Measurements from ENCODE around the gene RILP. TPM values are rescaled to one million over a fixed set of nuclear protein-coding genes. Genes with fewer than 3 reads are reported as not detected.

The RILP gene
- total and polyA plus RNA-seq, 2 of the 4 experiments (the other 2 are of a cell fraction) = 3.9 to 6.0 TPM

- H3K27me3 ChIP-seq (ENCODE audit: control insufficient read depth, insufficient read depth, low read length) = no peaks in the 10 kb centered on the region
These were observed 43.9 kb downstream of the RILP start for GRCh38 chr17:1605681-1606351.

More at GRCh38 chr17:1605681-1606351, 43.9 kb downstream of the RILP start:
- Histone ChIP-seq H3K36me3 (ENCODE audit: control insufficient read depth, insufficient read depth, low read length) (no peaks in the 10 kb centered on the region), H2AK9ac (replicated peaks; ENCODE audit: low read depth, low read length, poor library complexity) (no peak overlapping the region), H2AFZ (replicated peaks; ENCODE audit: low read length, poor library complexity) (no peak overlapping the region), H2AK5ac (ENCODE audit: low read depth, low read length) (no peak overlapping the region), H3K79me1 (ENCODE audit: low read depth in 1 of 2, low read length in 2 of 2) (no peaks in the 10 kb centered on the region), H2BK120ac (ENCODE audit: low read depth, low read length) (no peak overlapping the region), H3K9me1 (ENCODE audit: insufficient read depth, low read length) (no peaks in the 10 kb centered on the region; the same call in 1 of the 2 replicates), H4K8ac (ENCODE audit: low read depth in 2 of 2, low read length in 2 of 2) (no peak overlapping the region), H4K20me1 (ENCODE audit: insufficient read depth, low read length) (no peaks in the 10 kb centered on the region; the same call in 1 of the 2 replicates), H2BK5ac (ENCODE audit: low read depth, low read length, poor library complexity, severe bottlenecking) (no peak overlapping the region), H4K91ac (ENCODE audit: insufficient read depth, low read depth, low read length) (no peak overlapping the region), H2BK15ac (ENCODE audit: low read depth, low read length) (no peak overlapping the region), H3K9ac (ENCODE audit: low read depth, low read length) (no peak overlapping the region), H3K4me1 (ENCODE audit: control insufficient read depth, insufficient read depth, low read length) (peaks cover 6% of the 10 kb centered on the region; the same call in 1 of the 2 replicates), H3K4me2 (ENCODE audit: low read depth, low read length) (no peak overlapping the region), H3K23ac (ENCODE audit: low read depth, low read length) (no peak overlapping the region), H3K56ac (ENCODE audit: extremely low read depth, insufficient read depth, low read length) (no peak overlapping the region), H3K9me3 (ENCODE audit: control insufficient read depth, insufficient read depth, low read length) (peaks cover 8% of the 10 kb centered on the region; the same call in 1 of the 2 replicates), H3K14ac (replicated peaks; ENCODE audit: low read depth, low read length) (no peak overlapping the region), H3K4me3 (ENCODE audit: insufficient read depth, low read depth, low read length) (no peak overlapping the region), H3K18ac (ENCODE audit: low read depth, low read length) (no peak overlapping the region), H3K27ac (ENCODE audit: insufficient read depth, low read length) (no peak overlapping the region), H2BK20ac (ENCODE audit: low read depth, low read length) (no peak overlapping the region), H4K5ac (ENCODE audit: low read depth, low read length) (no peak overlapping the region), H3K4ac (ENCODE audit: low read depth, low read length) (no peak overlapping the region)
- DNase-seq (no peak), ATAC-seq (ENCODE audit: low read depth) (no peak)
- no TSS peak for BruUV-seq (replicated peaks)
- intact Hi-C loops (cut with micrococcal nuclease) (no loop called here), dilution Hi-C loops (cut with HindIII; ENCODE audit: low sequenced_read_pairs, unreplicated experiment) (no loop called here), in situ Hi-C loops (cut with MboI; ENCODE audit: low sequenced_read_pairs) (no loop called here)
- ChIA-PET CTCF (no interaction called here), POLR2A (ENCODE audit: unreplicated experiment) (no interaction called here)
- 81% methylated on average over 5 of the region's 19 CpGs; no CpG with 5 or more reads in 1 of the 2 experiments for WGBS, 2 experiments (ENCODE audit: extremely low coverage in 2 of 2, insufficient read length in 1 of 2)
- TF ChIP-seq NFE2L2 (IDR thresholded peaks at IDR 0.05; ENCODE audit: low read depth, low read length) = no peak
- TF ChIP-seq USF2 (IDR thresholded peaks at IDR 0.05; ENCODE audit: low read depth, low read length) = no peak
- no peak for TF ChIP-seq ELK1 (IDR thresholded peaks at IDR 0.05; ENCODE audit: borderline replicate concordance, low read depth, low read length)
- no peak for TF ChIP-seq MXI1 (IDR thresholded peaks at IDR 0.05; ENCODE audit: borderline replicate concordance, low read depth, low read length)
- no peak for TF ChIP-seq RFX5 (IDR thresholded peaks at IDR 0.05; ENCODE audit: low read depth, low read length)
- TF ChIP-seq MAZ (IDR thresholded peaks at IDR 0.05; ENCODE audit: borderline replicate concordance, low read depth, low read length) = no peak
- no peak for TF ChIP-seq RCOR1 (IDR thresholded peaks at IDR 0.05; ENCODE audit: insufficient replicate concordance, low read length)
- no peak for TF ChIP-seq BHLHE40 (IDR thresholded peaks at IDR 0.05; ENCODE audit: low read depth, low read length)
- no peak for TF ChIP-seq CEBPB (IDR thresholded peaks at IDR 0.05; ENCODE audit: low read depth, low read length)
- no peak for TF ChIP-seq CHD1 (IDR thresholded peaks at IDR 0.05; ENCODE audit: low read depth, low read length)
- TF ChIP-seq FOS (IDR thresholded peaks at IDR 0.05; ENCODE audit: low read depth, low read length) = no peak
- TF ChIP-seq MAFK (IDR thresholded peaks at IDR 0.05; ENCODE audit: low read depth, low read length) = no peak
- no peak for TF ChIP-seq POLR2A (IDR thresholded peaks at IDR 0.05; ENCODE audit: low read depth, low read length)
- no peak for TF ChIP-seq RAD21 (IDR thresholded peaks at IDR 0.05; ENCODE audit: low read length)
- TF ChIP-seq CTCF (conservative IDR thresholded peaks at IDR 0.05; ENCODE audit: low read depth, low read length) = no peak
- no peak for TF ChIP-seq SMC3 (IDR thresholded peaks at IDR 0.05; ENCODE audit: low read depth, low read length)

Measured in IMR-90 (cell line).